Fibroblast of pulmonary artery (primary cell): ENCODE results near the gene ZNF135.

ENCODE experiments used
- DNase-seq: peaks from one replicate; pipeline ENCODE4 v3.0.0-alpha.2; 2010; ENCODE audit warnings: low read depth
- H3K4me3 ChIP-seq: replicated peaks from 2 replicates; pipeline ENCODE4 v1.5.1; 2011; ENCODE audit warnings: low read depth, mild to moderate bottlenecking, control low read depth, low read length, moderate library complexity
- CTCF ChIP-seq: IDR thresholded peaks from 2 replicates; pipeline ENCODE4 v1.5.1; 2011; ENCODE audit warnings: mild to moderate bottlenecking, control low read depth, low read length, inconsistent platforms; ENCODE audit errors: missing control alignments

Gene ZNF135

GRCh38 chr19:58056261-58056660, 2.8 kb upstream of the ZNF135 start:
- no peak for DNase-seq
- no peak for TF ChIP-seq CTCF
- no peak overlapping the region for H3K4me3 ChIP-seq

- TF ChIP-seq CTCF = no peak
- no peak overlapping the region for H3K4me3 ChIP-seq
- DNase-seq = no peak
Measured at GRCh38 chr19:58056861-58057260, 2.2 kb upstream of the ZNF135 start.

- no peak for TF ChIP-seq CTCF
- H3K4me3 ChIP-seq = peak overlapping the region; percentile 51
- DNase-seq = no peak
Measured at GRCh38 chr19:58058467-58058866, 615 bp upstream of the ZNF135 start.

- DNase-seq = no peak
- no peak for TF ChIP-seq CTCF
- peak overlapping the region; percentile 51 for H3K4me3 ChIP-seq
Measured at GRCh38 chr19:58059671-58060078, 593 bp downstream of the ZNF135 start.

GRCh38 chr19:58060231-58060630, 1.1 kb downstream of the ZNF135 start:
- no peak for TF ChIP-seq CTCF
- H3K4me3 ChIP-seq = no peak overlapping the region
- no peak for DNase-seq

- no peak for TF ChIP-seq CTCF
- DNase-seq = no peak
Measured at GRCh38 chr19:58063712-58064111, 4.6 kb downstream of the ZNF135 start.

GRCh38 chr19:58067240-58067912, 8.3 kb downstream of the ZNF135 start:
- no peak for TF ChIP-seq CTCF
- no peak overlapping the region for H3K4me3 ChIP-seq
- no peak for DNase-seq

More at GRCh38 chr19:58063712-58064111, 4.6 kb downstream of the ZNF135 start:
- no peak overlapping the region for H3K4me3 ChIP-seq
